ENCODE data around the gene CYTIP. TPM values are rescaled to one million over a fixed set of nuclear protein-coding genes. Genes with fewer than 3 reads are reported as not detected.

The CYTIP gene
- not detected in 2 replicates for total RNA-seq (2014; rRNA removed; shearing (Covaris generic); ENCODE audit: low replicate concordance)

- DNase-seq = no peak
- Histone ChIP-seq H3K27me3 (no peaks in the 10 kb centered on the region), H3K36me3 (no peaks in the 10 kb centered on the region), H3K9me3 (no peaks in the 10 kb centered on the region), H3K4me3 (no peak within 1 kb of the TSS)
Observed at GRCh38 chr2:157443795-157444640, at the start of gene CYTIP. Gene CYTIP (minus strand): TSS chr2:157444089. CDS start chr2:157444020, 69 bp downstream.

GRCh38 chr2:157492189-157492773 is 48.4 kb upstream of the CYTIP start:
- peak; percentile 60 for DNase-seq
- H3K27me3 ChIP-seq = no peaks in the 10 kb centered on the region
- no peak overlapping the region for H3K4me3 ChIP-seq
- no peaks in the 10 kb centered on the region for H3K9me3 ChIP-seq
- no peaks in the 10 kb centered on the region for H3K36me3 ChIP-seq

GRCh38 chr2:157489983-157490382 is 46.1 kb upstream of the CYTIP start:
- Histone ChIP-seq H3K9me3 (no peaks in the 10 kb centered on the region), H3K27me3 (no peaks in the 10 kb centered on the region), H3K4me3 (no peak overlapping the region), H3K36me3 (no peaks in the 10 kb centered on the region)
- DNase-seq = no peak

GRCh38 chr2:157488877-157489276 is 45.0 kb upstream of the CYTIP start:
- H3K9me3 ChIP-seq = no peaks in the 10 kb centered on the region
- no peaks in the 10 kb centered on the region for H3K27me3 ChIP-seq
- no peaks in the 10 kb centered on the region for H3K36me3 ChIP-seq
- peak; percentile 37 for DNase-seq
- no peak overlapping the region for H3K4me3 ChIP-seq

- Histone ChIP-seq H3K36me3 (no peaks in the 10 kb centered on the region), H3K9me3 (no peaks in the 10 kb centered on the region), H3K4me3 (no peak overlapping the region), H3K27me3 (no peaks in the 10 kb centered on the region)
- no peak for DNase-seq
Observed at GRCh38 chr2:157487747-157488146, 43.9 kb upstream of the CYTIP start.

GRCh38 chr2:157487271-157487610 is 43.4 kb upstream of the CYTIP start:
- no peaks in the 10 kb centered on the region for H3K27me3 ChIP-seq
- no peak overlapping the region for H3K4me3 ChIP-seq
- no peak for DNase-seq
- H3K36me3 ChIP-seq = no peaks in the 10 kb centered on the region
- H3K9me3 ChIP-seq = no peaks in the 10 kb centered on the region

GRCh38 chr2:157486596-157487270 is 42.8 kb upstream of the CYTIP start:
- no peaks in the 10 kb centered on the region for H3K27me3 ChIP-seq
- no peak overlapping the region for H3K4me3 ChIP-seq
- DNase-seq = no peak

GRCh38 chr2:157480182-157480961 is 36.5 kb upstream of the CYTIP start:
- no peaks in the 10 kb centered on the region for H3K9me3 ChIP-seq
- no peaks in the 10 kb centered on the region for H3K27me3 ChIP-seq
- H3K36me3 ChIP-seq = no peaks in the 10 kb centered on the region
- no peak overlapping the region for H3K4me3 ChIP-seq
- peak; percentile 57 for DNase-seq

More at GRCh38 chr2:157486596-157487270, 42.8 kb upstream of the CYTIP start:
- H3K9me3 ChIP-seq = no peaks in the 10 kb centered on the region
- H3K36me3 ChIP-seq = no peaks in the 10 kb centered on the region

- H3K4me3 ChIP-seq = no peak overlapping the region
Observed at GRCh38 chr2:157479081-157480027, 35.5 kb upstream of the CYTIP start.

GRCh38 chr2:157477919-157478318 is 34.0 kb upstream of the CYTIP start:
- Histone ChIP-seq H3K36me3 (no peaks in the 10 kb centered on the region), H3K27me3 (no peaks in the 10 kb centered on the region), H3K9me3 (no peaks in the 10 kb centered on the region), H3K4me3 (no peak overlapping the region)
- DNase-seq = no peak

More at GRCh38 chr2:157479081-157480027, 35.5 kb upstream of the CYTIP start:
- no peaks in the 10 kb centered on the region for H3K27me3 ChIP-seq
- DNase-seq = no peak
- no peaks in the 10 kb centered on the region for H3K9me3 ChIP-seq
- H3K36me3 ChIP-seq = no peaks in the 10 kb centered on the region

GRCh38 chr2:157476953-157477709 is 33.2 kb upstream of the CYTIP start:
- Histone ChIP-seq H3K9me3 (no peaks in the 10 kb centered on the region), H3K36me3 (no peaks in the 10 kb centered on the region), H3K4me3 (no peak overlapping the region), H3K27me3 (no peaks in the 10 kb centered on the region)
- DNase-seq = no peak

GRCh38 chr2:157475722-157476390 is 32.0 kb upstream of the CYTIP start:
- Histone ChIP-seq H3K27me3 (no peaks in the 10 kb centered on the region), H3K36me3 (no peaks in the 10 kb centered on the region), H3K9me3 (no peaks in the 10 kb centered on the region), H3K4me3 (no peak overlapping the region)
- DNase-seq = no peak

GRCh38 chr2:157473581-157473980 is 29.7 kb upstream of the CYTIP start:
- Histone ChIP-seq H3K27me3 (no peaks in the 10 kb centered on the region), H3K36me3 (no peaks in the 10 kb centered on the region), H3K9me3 (no peaks in the 10 kb centered on the region), H3K4me3 (no peak overlapping the region)
- peak; percentile 1 for DNase-seq

- H3K9me3 ChIP-seq = no peaks in the 10 kb centered on the region
- H3K27me3 ChIP-seq = no peaks in the 10 kb centered on the region
- no peak for DNase-seq
- H3K4me3 ChIP-seq = no peak overlapping the region
- H3K36me3 ChIP-seq = no peaks in the 10 kb centered on the region
Observed at GRCh38 chr2:157471078-157471477, 27.2 kb upstream of the CYTIP start.

GRCh38 chr2:157470321-157470720 is 26.4 kb upstream of the CYTIP start:
- no peaks in the 10 kb centered on the region for H3K36me3 ChIP-seq

More at GRCh38 chr2:157470321-157470720, 26.4 kb upstream of the CYTIP start:
- no peak for DNase-seq
- H3K4me3 ChIP-seq = no peak overlapping the region
- no peaks in the 10 kb centered on the region for H3K27me3 ChIP-seq
- no peaks in the 10 kb centered on the region for H3K9me3 ChIP-seq

Measured in MG63 (cell line).